SKM-1 (cell line): ENCODE data around the gene GSE1.
"Not testable (repeated sequence)": the region's sequence is repeated elsewhere in the genome, so short reads cannot be mapped to it uniquely, and the experiment has no call there.

Experiments
- DNase-seq: peaks from one replicate; lab custom pipeline; 2025; ENCODE audit not compliant: unreplicated experiment; lab: John Stamatoyannopoulos, UW

The GSE1 gene

GRCh38 chr16:85589688-85590505, 23.2 kb upstream of the GSE1 start:
- DNase-seq: no peak

DNA sequence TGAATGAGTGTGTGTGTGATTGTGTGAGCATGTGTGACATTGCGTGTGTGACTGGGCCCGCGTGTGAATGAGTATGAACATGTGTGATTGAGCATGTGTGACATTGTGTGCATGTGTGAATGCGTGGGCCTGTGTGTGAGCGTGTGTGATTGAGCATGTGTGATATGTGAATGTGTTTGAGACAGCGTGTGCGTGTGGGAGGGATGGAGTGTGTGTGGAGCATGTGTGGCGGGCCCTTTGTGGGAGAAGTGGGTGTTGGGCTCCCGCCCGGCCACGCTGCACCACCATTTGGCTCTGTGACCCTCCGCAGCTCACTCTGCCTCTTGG, 22.7 kb upstream of the GSE1 start:
- no peak for DNase-seq

- no peak for DNase-seq
Measured at GRCh38 chr16:85591381-85591780, 21.7 kb upstream of the GSE1 start.

DNA sequence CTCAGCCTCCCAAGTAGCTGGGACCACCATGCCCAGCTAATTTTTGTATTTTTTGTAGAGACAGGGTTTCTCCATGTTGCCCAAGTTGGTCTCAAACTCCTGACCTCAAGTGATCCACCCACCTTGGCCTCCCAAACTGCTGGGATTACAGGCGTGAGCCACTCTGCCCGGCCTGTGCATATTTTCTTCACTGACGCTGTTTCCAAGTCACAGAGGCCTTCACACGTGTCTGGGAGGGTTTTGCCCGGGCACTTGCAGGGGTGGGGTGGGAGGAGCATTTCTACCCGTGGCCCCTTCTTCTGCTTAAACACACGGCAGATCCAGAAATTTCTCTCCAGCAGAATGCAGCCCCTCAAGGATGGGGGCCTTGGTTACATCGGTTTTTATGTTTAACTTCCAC, 20.8 kb upstream of the GSE1 start:
- DNase-seq: not testable (repeated sequence)

DNA sequence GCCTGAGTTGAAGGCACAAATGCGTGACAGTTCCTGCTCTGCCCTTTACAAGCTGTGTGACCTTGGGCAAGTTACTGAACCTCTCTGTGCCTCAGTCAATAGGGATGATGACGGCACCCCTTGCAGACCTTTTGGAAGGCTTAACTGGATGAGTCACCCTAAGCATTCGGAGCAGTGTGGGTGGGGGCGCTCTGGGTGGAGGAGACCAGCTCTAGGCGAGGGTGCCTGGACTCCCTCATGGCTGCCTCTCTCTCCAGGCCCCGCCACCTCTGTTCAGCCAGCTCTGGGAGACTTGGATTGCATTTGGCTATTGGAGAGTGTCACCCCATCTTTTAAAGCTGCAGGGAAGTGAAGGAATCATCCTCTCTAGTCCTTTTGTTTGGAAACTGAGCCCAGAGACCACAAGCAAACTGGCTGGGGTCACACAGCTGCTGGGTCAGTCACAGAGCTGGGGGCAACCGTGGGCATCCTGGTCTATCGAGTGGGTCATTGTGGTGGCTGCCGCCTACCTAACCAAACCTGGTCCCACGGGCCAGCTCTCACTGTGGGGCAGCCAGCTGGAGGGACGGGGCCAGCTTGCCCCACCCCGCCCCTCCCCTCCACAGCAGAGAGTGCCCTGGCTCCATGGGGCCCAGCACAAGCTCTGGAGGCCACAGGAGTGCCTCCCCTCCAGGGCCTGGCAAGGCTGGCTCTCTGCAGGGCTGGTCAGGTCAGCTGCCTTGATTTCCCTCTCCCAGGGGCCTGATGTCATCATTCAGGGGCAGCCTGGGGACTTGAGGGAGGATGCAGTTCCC, 20.2 kb upstream of the GSE1 start:
- DNase-seq: no peak

GRCh38 chr16:85593494-85594221, 19.5 kb upstream of the GSE1 start:
- DNase-seq: no peak

GRCh38 chr16:85594273-85594977, 18.7 kb upstream of the GSE1 start:
- no peak for DNase-seq

DNA sequence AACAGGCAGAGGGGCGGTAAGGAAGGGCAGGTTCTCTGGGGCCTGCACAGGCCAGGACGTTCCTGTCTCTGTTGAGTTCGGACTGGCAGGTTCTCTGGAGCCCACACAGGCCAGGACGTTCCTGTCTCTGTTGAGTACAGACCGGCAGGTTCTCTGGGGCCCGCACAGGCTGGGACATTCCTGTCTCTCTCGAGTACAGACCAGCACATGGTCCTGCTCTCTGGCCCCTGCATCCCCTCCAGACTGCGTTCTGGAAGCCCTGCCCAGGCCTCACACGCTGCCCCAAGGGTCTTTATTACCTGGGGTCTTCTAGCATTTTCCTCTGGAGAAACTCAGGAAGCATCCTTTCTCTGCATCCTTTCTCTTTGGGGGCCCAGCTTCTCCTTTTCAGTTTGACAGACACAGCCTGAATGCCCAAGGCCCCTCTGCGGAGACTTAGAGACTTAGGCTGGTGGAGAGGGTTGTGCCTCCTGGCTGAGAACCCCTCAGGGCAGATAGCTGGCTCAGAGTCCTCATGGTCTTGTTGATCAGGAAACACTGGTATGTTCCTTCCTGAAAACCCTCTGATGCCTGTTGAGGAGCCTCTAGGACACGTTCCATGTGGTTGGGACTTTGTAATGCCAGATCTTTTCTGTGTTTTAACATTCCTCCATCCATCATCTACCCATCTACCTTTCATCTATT, 18.0 kb upstream of the GSE1 start:
- no peak for DNase-seq

GRCh38 chr16:85595812-85596502, 17.2 kb upstream of the GSE1 start:
- DNase-seq: no peak

DNA sequence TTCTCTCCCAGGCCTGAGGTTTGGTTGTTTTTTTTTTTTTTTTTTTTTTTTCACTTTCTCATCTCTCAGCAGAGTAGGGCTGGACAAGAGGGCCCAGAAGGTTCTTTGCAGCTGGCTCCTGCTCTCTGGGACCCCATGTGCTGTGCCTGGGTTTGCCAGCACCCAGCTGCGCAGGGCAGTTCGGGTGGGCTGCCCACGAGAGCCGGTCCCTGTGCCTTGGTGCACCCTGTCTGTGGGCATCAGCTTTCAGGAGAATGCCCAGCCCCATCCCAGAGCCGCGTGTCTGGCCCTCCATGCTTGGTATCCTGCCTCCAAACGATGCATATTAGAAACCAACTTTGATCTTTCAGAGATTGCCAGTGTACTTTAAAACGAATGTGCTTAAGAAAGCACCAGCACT, 15.0 kb upstream of the GSE1 start:
- no peak for DNase-seq

DNA sequence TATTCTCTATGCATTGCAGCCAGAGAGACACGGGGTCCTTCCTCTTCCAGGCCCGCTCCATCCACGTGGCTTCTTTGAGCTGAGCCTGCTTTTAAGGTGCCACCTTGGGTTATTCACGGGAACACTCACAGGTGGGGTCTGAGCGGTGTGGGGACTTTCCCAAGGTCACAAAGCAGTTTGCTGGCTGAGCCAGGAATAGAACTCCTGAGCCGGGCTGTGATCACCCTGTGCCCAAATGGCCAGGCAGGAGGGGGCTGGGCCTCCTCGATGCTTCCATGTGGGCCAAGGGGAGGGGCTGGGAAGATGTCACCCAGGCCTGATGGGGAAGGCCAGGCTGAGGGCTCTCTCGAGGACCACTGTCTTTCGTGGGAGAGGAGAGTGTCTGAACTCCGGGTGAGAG, 13.0 kb upstream of the GSE1 start:
- DNase-seq: no peak

DNA sequence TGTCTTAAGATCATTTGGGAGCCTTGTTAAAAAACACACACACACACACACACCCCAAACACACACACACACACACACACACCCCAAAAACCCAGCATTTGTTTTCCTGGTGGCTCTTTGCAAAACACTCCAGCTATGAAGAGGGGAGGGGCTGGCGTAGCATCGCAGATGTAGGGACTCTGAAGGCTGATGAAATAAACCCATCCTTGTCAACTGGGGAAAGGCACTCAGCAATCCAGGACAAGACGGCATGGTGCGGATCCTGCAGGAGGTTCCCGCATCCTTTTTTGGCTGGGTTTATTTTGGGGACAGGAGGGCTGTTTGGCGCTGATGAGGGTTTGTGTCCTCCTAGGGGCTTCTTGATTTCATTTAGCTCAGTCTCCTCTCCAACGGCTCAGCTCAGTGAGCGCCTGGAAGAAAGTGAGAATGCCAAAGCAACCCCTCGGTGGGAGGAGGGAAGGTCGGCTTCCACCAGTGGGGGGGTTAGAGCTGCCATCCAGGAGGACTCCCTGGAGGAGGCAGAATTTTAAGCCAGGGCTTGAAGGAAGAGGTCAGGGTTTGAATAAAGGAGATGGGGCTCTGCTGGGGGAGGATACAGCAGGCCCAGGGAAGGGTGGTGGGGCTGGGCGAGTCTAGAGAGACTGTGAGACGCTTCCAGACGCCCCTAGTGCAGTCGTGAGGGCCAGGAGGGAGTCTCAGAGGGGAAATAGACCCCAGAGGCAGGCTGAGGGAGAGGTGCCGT, 12.4 kb upstream of the GSE1 start:
- no peak for DNase-seq

- no peak for DNase-seq
Measured at GRCh38 chr16:85601272-85601639, 11.9 kb upstream of the GSE1 start.

- DNase-seq: no peak
Measured at GRCh38 chr16:85601730-85602401, 11.3 kb upstream of the GSE1 start.

- no peak for DNase-seq
Measured at GRCh38 chr16:85602402-85603202, 10.5 kb upstream of the GSE1 start.

GRCh38 chr16:85603203-85603755, 9.8 kb upstream of the GSE1 start:
- no peak for DNase-seq

- no peak for DNase-seq
Measured at GRCh38 chr16:85604145-85604705, 8.9 kb upstream of the GSE1 start.
